IMR-90 (cell line): ENCODE measurements around the gene NECTIN2. TPM values are rescaled to one million over a fixed set of nuclear protein-coding genes. Genes with fewer than 3 reads are reported as not detected.

ENCODE experiments used
- ATAC-seq: fragments of 200-7000 bp; cut with Tn5 transposase; 2 replicates; pipeline ENCODE4 v1.9.1; 2020; ENCODE audit warnings: low read depth, mild to moderate bottlenecking, moderate library complexity
- BruUV-seq: library from RNA; stranded (reverse); fragments of 400-500 nt; replicated peaks from 2 replicates; lab custom pipeline; 2021; lab: Mats Ljungman, UMichigan
- CTCF ChIA-PET: fragments of 300-600 bp; formaldehyde crosslinking; extraction: SDS; loops from one replicate; lab custom pipeline; 2021; ENCODE audit warnings: antibody characterized with exemption; lab: Yijun Ruan, JAX
- POLR2A ChIA-PET: fragments of 300-600 bp; sonication (Branson Sonifier 250); formaldehyde crosslinking; loops from one replicate; lab custom pipeline; 2022; ENCODE audit warnings: antibody characterized with exemption; ENCODE audit not compliant: unreplicated experiment; lab: Charles Lee
- DNase-seq: peaks from one replicate; pipeline ENCODE4 v3.0.0; 2013
- H2AFZ ChIP-seq: replicated peaks from 2 replicates; pipeline ENCODE3; 2013; ENCODE audit warnings: low read length, mild to moderate bottlenecking; ENCODE audit not compliant: poor library complexity
- H2AK5ac ChIP-seq: 2 replicates; pipeline ENCODE4 v1.6.1; 2013; ENCODE audit warnings: low read depth, low read length, inconsistent platforms
- H2AK9ac ChIP-seq: replicated peaks from 2 replicates; pipeline ENCODE3; 2013; ENCODE audit warnings: mild to moderate bottlenecking, low read depth, low read length, moderate library complexity; ENCODE audit not compliant: poor library complexity
- H2BK120ac ChIP-seq: 2 replicates; pipeline ENCODE4 v1.6.1; 2013; ENCODE audit warnings: low read depth, low read length, inconsistent platforms
- H2BK15ac ChIP-seq: 3 replicates; pipeline ENCODE4 v1.6.1; 2013; ENCODE audit warnings: low read depth, low read length, inconsistent platforms
- H2BK20ac ChIP-seq: 2 replicates; pipeline ENCODE4 v1.6.1; 2013; ENCODE audit warnings: low read depth, mild to moderate bottlenecking, inconsistent platforms, low read length, moderate library complexity
- H2BK5ac ChIP-seq: 2 replicates; pipeline ENCODE4 v1.6.1; 2013; ENCODE audit warnings: mild to moderate bottlenecking, low read depth, low read length, inconsistent platforms; ENCODE audit not compliant: poor library complexity, severe bottlenecking
- H3K14ac ChIP-seq: replicated peaks from 2 replicates; pipeline ENCODE4 v1.6.1; 2013; ENCODE audit warnings: low read depth, low read length, inconsistent platforms
- H3K18ac ChIP-seq: 2 replicates; pipeline ENCODE4 v1.6.1; 2013; ENCODE audit warnings: low read depth, low read length, control low read depth
- H3K23ac ChIP-seq: 2 replicates; pipeline ENCODE4 v1.6.1; 2013; ENCODE audit warnings: low read depth, low read length, inconsistent platforms
- H3K27ac ChIP-seq: 2 replicates; pipeline ENCODE4 v1.5.1; 2013; ENCODE audit warnings: mild to moderate bottlenecking, control low read depth, low read length; ENCODE audit not compliant: insufficient read depth
- H3K27me3 ChIP-seq: 2 replicates; pipeline ENCODE4 v1.6.1; 2013; ENCODE audit warnings: low read length; ENCODE audit not compliant: control insufficient read depth, insufficient read depth
- H3K36me3 ChIP-seq: 2 replicates; pipeline ENCODE4 v1.6.1; 2013; ENCODE audit warnings: low read length, mixed read lengths; ENCODE audit not compliant: control insufficient read depth, insufficient read depth
- H3K4ac ChIP-seq: 2 replicates; pipeline ENCODE4 v1.6.1; 2013; ENCODE audit warnings: low read depth, low read length, inconsistent platforms
- H3K4me1 ChIP-seq: 2 replicates; pipeline ENCODE4 v1.6.1; 2013; ENCODE audit warnings: low read length, mixed read lengths; ENCODE audit not compliant: control insufficient read depth, insufficient read depth
- H3K4me2 ChIP-seq: 2 replicates; pipeline ENCODE4 v1.6.1; 2013; ENCODE audit warnings: low read depth, mild to moderate bottlenecking, control low read depth, low read length, moderate library complexity
- H3K4me3 ChIP-seq: 2 replicates; pipeline ENCODE4 v1.5.1; 2013; ENCODE audit warnings: low read depth, mild to moderate bottlenecking, control low read depth, low read length, moderate library complexity; ENCODE audit not compliant: insufficient read depth
- H3K56ac ChIP-seq: 2 replicates; pipeline ENCODE4 v1.6.1; 2013; ENCODE audit warnings: low read length, inconsistent platforms; ENCODE audit not compliant: insufficient read depth; ENCODE audit errors: extremely low read depth
- H3K79me1 ChIP-seq, 2 experiments: 2 replicates each; pipeline ENCODE4 v1.6.1; 2013; ENCODE audit warnings: low read length in 2 of 2, inconsistent platforms in 1 of 2, low read depth in 1 of 2
- H3K9ac ChIP-seq: 2 replicates; pipeline ENCODE4 v1.6.1; 2013; ENCODE audit warnings: low read depth, low read length, control low read depth
- H3K9me1 ChIP-seq: 2 replicates; pipeline ENCODE4 v1.6.1; 2013; ENCODE audit warnings: low read length, inconsistent platforms; ENCODE audit not compliant: insufficient read depth
- H3K9me3 ChIP-seq: 2 replicates; pipeline ENCODE4 v1.6.1; 2013; ENCODE audit warnings: low read length; ENCODE audit not compliant: control insufficient read depth, insufficient read depth
- H4K20me1 ChIP-seq: 2 replicates; pipeline ENCODE4 v1.6.1; 2013; ENCODE audit warnings: low read length, inconsistent platforms; ENCODE audit not compliant: insufficient read depth
- H4K5ac ChIP-seq: 2 replicates; pipeline ENCODE4 v1.6.1; 2013; ENCODE audit warnings: mild to moderate bottlenecking, low read depth, low read length, control low read depth
- H4K8ac ChIP-seq, 2 experiments: 2 replicates each; pipeline ENCODE4 v1.6.1; 2013; ENCODE audit warnings: low read depth in 2 of 2, low read length in 2 of 2, control low read depth in 1 of 2, inconsistent platforms in 1 of 2
- H4K91ac ChIP-seq: 2 replicates; pipeline ENCODE4 v1.6.1; 2013; ENCODE audit warnings: low read depth, low read length, inconsistent platforms; ENCODE audit not compliant: insufficient read depth
- MAFK ChIP-seq: IDR thresholded peaks from 2 replicates; pipeline ENCODE4 v1.6.1; 2012; ENCODE audit warnings: low read depth, low read length, improper control_type of control experiment
- MAZ ChIP-seq: IDR thresholded peaks from 2 replicates; pipeline ENCODE4 v1.6.1; 2012; ENCODE audit warnings: low read depth, mild to moderate bottlenecking, low read length, improper control_type of control experiment, moderate library complexity, borderline replicate concordance
- NFE2L2 ChIP-seq: fragments of 150-350 bp; IDR thresholded peaks from 2 replicates; pipeline ENCODE4 v1.6.1; 2016; ENCODE audit warnings: low read depth, mild to moderate bottlenecking, low read length
- POLR2A ChIP-seq: IDR thresholded peaks from 2 replicates; pipeline ENCODE4 v1.6.1; 2012; ENCODE audit warnings: mild to moderate bottlenecking, low read depth, low read length
- RAD21 ChIP-seq: IDR thresholded peaks from 2 replicates; pipeline ENCODE4 v1.6.1; 2012; ENCODE audit warnings: low read length, improper control_type of control experiment
- WGBS, 2 experiments: methylation state at CpG; one replicate each; pipeline versions ENCODE4 v1.1.5 to v1.1.7; 2013; ENCODE audit warnings: missing lambda C conversion rate in 2 of 2; ENCODE audit not compliant: insufficient read length in 1 of 2; ENCODE audit errors: extremely low coverage in 2 of 2; 5-methylcytosine and 5-hydroxymethylcytosine counted together
- dilution Hi-C: fragments of 300-500 bp; cut with HindIII; formaldehyde crosslinking; loops from one replicate; pipeline ENCODE4 v1.14.3; 2018; ENCODE audit warnings: low sequenced_read_pairs; ENCODE audit not compliant: unreplicated experiment
- in situ Hi-C: fragments of 300-500 bp; cut with MboI; formaldehyde crosslinking; loops from 3 replicates; pipeline ENCODE4 v1.14.3; 2019; ENCODE audit warnings: low sequenced_read_pairs, inconsistent platforms, mixed read lengths
- intact Hi-C: fragments of 100-400 bp; cut with micrococcal nuclease; formaldehyde crosslinking; loops from 2 replicates; pipeline ENCODE4 v1.10.0; 2022
- polyA plus RNA-seq, 3 experiments: library from polyadenylated mRNA; depleted of rRNA; stranded (reverse); fragments of >200 nt; gene quantifications; 2 replicates each; pipeline ENCODE4 v1.2.3, GENCODE V29; 2012; ENCODE audit warnings: low replicate concordance in 1 of 3
- total RNA-seq: library from RNA; depleted of rRNA; stranded (reverse); fragments of >200 nt; gene quantifications from 2 replicates; pipeline ENCODE4 v1.2.3, GENCODE V29; 2012
- TF ChIP-seq, protein P1 (sequence below): fragments of 150-350 bp; IDR thresholded peaks from 2 replicates; pipeline ENCODE4 v1.6.1; 2016; ENCODE audit warnings: low read depth, mild to moderate bottlenecking, low read length, moderate library complexity, borderline replicate concordance

NECTIN2 gene
- total and polyA plus RNA-seq, 2 of the 4 experiments (the other 2 are of a cell fraction), result 77.8 to 170 TPM

- DNase-seq, result peak; percentile 54
- POLR2A ChIA-PET, result no interaction called here
- 3% methylated on average over 22 of the region's 59 CpGs; no CpG with 5 or more reads in 1 of the 2 experiments for WGBS, 2 experiments
- H3K4me3 ChIP-seq, result peak within 1 kb of the TSS; percentile 80
- ATAC-seq, result peak; percentile 89
- H3K9me1 ChIP-seq, result no peaks in the 10 kb centered on the region
- peaks cover 15% of the 10 kb centered on the region for H3K4me1 ChIP-seq
- H4K5ac ChIP-seq, result peak within 1 kb of the TSS; percentile 57
- peak within 1 kb of the TSS; percentile 83 for H3K9ac ChIP-seq
- peak within 1 kb of the TSS; percentile 74; the same call in 1 of the 2 replicates for H3K23ac ChIP-seq
- H2BK120ac ChIP-seq, result peak within 1 kb of the TSS; percentile 80
- peaks cover 8% of the 10 kb centered on the region for H3K36me3 ChIP-seq
- H2BK5ac ChIP-seq, result peak within 1 kb of the TSS; percentile 23
- peak within 1 kb of the TSS; percentile 50; the same call in 1 of the 2 replicates for H3K56ac ChIP-seq
- dilution Hi-C loops, result no loop called here
- CTCF ChIA-PET, result interaction anchor here (1.1 kb wide), 1 partner anchor 85 kb away, joined by 3 read pairs; no protein-coding TSS in a partner anchor
- peak within 1 kb of the TSS; percentile 91 for H2AK5ac ChIP-seq
- in situ Hi-C loops, result no loop called here
- peaks cover 5% of the 10 kb centered on the region; the same call in 1 of the 2 replicates for H3K27me3 ChIP-seq
- H4K8ac ChIP-seq, result peak within 1 kb of the TSS; percentile 82 to 90
- H3K4ac ChIP-seq, result peak within 1 kb of the TSS; percentile 85
- H2BK20ac ChIP-seq, result peak within 1 kb of the TSS; percentile 63
- peak within 1 kb of the TSS; percentile 91 for H2AFZ ChIP-seq
- H4K20me1 ChIP-seq, result no peaks in the 10 kb centered on the region
- H3K27ac ChIP-seq, result peak within 1 kb of the TSS; percentile 53
- H3K79me1 ChIP-seq, result peaks cover 5 to 9% of the 10 kb centered on the region in 2 experiments; a peak in 2 of 4 replicates
- H4K91ac ChIP-seq, result peak within 1 kb of the TSS; percentile 83
- no peak for TF ChIP-seq MAFK
- TF ChIP-seq POLR2A, result no peak
- TF ChIP-seq, protein P1, sequence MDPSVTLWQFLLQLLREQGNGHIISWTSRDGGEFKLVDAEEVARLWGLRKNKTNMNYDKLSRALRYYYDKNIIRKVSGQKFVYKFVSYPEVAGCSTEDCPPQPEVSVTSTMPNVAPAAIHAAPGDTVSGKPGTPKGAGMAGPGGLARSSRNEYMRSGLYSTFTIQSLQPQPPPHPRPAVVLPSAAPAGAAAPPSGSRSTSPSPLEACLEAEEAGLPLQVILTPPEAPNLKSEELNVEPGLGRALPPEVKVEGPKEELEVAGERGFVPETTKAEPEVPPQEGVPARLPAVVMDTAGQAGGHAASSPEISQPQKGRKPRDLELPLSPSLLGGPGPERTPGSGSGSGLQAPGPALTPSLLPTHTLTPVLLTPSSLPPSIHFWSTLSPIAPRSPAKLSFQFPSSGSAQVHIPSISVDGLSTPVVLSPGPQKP, result no peak
- TF ChIP-seq RAD21, result no peak
- no peak for TF ChIP-seq NFE2L2
- no peak for TF ChIP-seq MAZ
- H3K18ac ChIP-seq, result peak within 1 kb of the TSS; percentile 81
- H2AK9ac ChIP-seq, result peak within 1 kb of the TSS; percentile 89
- intact Hi-C loops, result loop anchor here (1.0 to 2.0 kb wide), 2 partner anchors 36 to 237 kb away; no protein-coding TSS in a partner anchor
- H3K4me2 ChIP-seq, result peak within 1 kb of the TSS; percentile 95
- H2BK15ac ChIP-seq, result peak within 1 kb of the TSS; percentile 53; the same call in 1 of the 3 replicates
- H3K14ac ChIP-seq, result peak within 1 kb of the TSS; percentile 97
- H3K9me3 ChIP-seq, result peaks cover 5% of the 10 kb centered on the region
- no TSS peak for BruUV-seq
Measured at GRCh38 chr19:44808463-44809371, 37.4 kb upstream of the NECTIN2 start, which contains the start of gene BCAM. TSS of gene BCAM (plus strand) at chr19:44809103. CDS start at chr19:44809125, 22 bp downstream.
